Measurements from ENCODE around the gene ERC2.
A peak's percentile ranks its signal among the peaks of the same experiment; 100 is the strongest.

The ERC2 gene

GRCh38 chr3:56183529-56183928, 284.7 kb downstream of the ERC2 start:
- no peak for DNase-seq

DNA sequence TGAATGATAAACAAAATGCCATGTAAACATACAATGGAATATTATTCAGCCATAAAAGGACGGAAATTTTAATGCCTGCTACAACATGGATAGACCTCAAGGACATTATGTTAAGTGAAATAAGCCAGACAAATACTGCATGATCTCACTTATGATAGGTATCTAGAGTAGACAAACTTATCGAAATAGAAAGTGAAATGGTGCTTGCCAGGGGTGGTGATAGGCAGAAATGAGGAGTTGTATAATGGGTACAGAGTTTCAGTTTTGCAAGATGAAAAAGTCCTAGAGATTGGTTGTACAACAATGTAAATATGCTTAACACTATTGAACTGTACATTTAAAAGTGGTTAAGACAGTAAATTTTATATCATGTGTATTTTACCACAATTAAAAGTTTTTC, 287.8 kb downstream of the ERC2 start:
- no peak for DNase-seq

DNA sequence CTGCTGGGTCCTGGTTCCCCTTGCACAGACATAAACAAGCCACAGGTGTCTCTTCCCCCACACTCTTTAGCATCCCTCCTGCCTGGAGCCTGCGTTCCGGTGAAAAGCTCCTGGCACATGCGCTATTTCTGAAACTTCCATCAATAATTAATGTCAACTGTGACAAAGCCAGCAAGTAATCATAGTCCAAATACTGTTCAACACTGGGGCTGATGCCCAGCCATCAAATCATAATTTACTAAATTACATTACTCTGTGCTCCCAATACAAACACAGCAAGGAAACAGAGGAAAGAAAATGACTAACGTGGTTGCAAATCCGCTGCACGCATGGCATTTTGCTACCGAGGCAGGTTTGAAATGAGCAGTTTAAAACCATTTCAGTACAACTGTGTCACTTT, 294.7 kb downstream of the ERC2 start:
- no peak for DNase-seq

DNA sequence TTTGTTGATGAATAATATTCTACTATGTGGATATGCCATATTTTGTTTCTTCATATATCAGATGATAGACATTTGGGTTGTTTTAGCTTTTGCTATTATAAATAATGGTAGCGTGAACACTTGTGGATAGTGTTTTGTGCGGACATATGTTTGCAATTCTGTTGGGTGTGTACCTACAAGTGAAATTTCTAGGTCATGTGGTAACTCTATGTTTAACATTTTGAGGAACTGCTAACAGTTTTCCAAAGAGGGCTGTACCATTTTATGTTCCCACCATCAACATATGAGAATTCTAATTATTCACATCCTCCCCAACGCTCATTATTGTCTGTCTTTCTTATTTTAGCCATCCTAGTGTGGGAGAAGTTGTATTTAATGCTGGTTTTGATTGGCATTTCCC, 303.8 kb downstream of the ERC2 start:
- no peak for DNase-seq

- peak; percentile 26 for DNase-seq
Measured at GRCh38 chr3:56157693-56158362, 310.4 kb downstream of the ERC2 start.

DNA sequence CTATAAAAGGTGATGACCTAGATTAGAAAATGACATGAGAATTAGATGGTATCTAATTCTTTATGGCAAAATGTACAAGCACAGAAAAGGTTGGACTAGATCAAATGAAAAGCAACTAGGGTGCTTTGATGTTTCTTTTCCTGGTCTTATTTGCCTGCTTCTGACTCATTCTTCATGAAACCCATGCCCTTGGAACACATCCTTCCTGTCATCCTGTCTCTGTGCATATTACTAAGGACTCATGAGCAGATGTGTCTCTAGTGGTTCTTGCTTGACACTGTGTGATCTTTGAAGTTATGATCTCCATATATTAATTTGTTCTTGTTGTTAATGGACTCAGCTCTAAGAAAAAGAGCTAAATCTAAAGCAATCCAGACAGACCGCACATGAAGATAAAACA, 314.0 kb downstream of the ERC2 start:
- peak; percentile 21 for DNase-seq

DNA sequence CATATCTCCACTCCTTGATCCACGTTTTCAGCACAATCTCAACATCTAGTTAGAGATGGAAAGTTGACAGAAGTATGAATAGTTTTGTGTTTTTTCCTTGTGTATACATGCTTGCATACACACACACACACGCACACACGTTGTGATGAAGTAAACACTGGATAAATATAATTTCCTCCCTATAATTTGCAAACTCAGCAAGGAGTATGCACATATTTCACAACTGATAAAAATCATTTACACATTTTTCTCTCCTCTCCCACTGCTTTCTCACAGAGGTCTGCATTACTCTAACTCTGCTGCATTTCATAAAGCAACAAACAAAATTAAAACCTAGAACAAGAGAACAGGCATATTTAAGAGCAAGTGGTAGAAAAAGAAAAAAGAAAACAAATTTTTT, 320.9 kb downstream of the ERC2 start:
- no peak for DNase-seq

- DNase-seq: no peak
Measured at GRCh38 chr3:56145410-56145809, 322.9 kb downstream of the ERC2 start.

DNA sequence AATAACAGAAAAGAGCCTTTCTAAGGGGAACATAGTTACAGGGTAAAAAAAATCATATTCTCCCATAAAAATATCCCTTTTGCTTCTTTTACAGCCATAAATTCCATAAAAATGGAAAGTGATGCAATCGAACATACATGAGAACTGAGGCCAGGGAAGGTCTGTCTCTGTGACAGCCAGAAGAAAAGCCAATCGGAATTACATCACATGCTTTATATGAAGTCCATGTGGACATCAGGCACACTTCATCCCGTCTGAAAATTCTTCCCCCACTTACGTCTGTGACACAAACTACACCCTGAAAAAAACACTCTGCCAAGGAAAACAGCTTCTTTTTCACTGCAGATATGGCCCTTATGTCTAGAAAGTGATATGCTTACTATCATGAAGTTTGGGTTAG, 323.5 kb downstream of the ERC2 start:
- peak; percentile 58 for DNase-seq

DNA sequence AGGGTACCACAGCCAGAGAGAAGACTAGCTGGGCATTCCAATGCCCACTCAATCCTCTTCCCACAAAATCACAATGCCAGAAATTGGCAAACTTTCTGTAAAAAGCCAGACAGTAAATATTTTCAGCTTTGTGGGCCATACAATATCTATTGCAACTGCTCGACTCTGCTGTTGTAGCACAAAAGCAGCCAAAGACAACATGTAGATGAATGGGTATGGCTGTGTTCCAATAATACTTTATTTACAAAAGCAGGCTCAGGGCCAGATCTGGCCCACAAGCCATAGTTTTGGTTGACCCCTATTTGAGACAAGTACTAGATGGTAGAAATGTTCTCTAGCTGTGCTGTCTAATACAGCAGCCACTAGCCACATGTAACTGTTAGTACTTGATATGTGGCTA, 330.9 kb downstream of the ERC2 start:
- peak; percentile 27 for DNase-seq

DNA sequence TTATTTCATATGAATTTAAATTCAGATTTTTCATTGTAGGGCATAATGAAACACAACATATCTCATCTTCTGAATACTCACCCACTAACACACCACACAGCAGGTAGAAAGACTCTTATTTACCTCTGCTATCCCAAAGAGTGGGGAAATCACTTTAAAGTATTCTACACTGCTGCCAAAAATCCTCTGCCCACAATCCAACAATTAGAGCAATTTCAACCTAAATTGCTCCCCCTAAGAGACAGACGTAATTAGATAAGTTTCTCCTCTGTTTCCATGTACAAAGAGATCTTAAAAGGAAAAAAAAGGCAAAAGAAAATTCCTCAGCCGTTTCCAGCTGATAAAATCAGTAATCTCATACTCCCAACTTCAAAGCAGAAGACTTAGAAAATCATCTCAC, 331.8 kb downstream of the ERC2 start:
- no peak for DNase-seq

GRCh38 chr3:56135941-56136340, 332.3 kb downstream of the ERC2 start:
- DNase-seq: no peak

DNA sequence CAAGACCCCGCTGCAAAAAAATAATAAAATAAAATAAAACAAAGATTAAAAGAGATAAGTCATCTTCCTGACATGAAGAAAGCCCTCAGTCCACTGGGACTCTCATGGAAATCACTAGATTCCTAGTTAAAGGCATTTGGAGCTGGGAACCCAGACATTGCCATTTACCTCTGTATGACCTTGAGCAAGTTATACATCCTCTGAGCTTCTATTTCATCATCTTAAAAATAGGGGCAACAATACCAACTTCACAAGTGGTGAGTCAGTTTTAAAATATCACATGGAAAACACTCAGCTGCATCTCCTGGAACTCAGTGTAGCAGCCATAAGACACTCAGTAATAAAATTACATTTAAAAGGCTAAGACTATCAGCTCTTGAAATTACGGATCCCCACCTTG, 334.8 kb downstream of the ERC2 start:
- DNase-seq: peak; percentile 79

- no peak for DNase-seq
Measured at GRCh38 chr3:56132762-56133161, 335.5 kb downstream of the ERC2 start.

- DNase-seq: peak; percentile 95
Measured at GRCh38 chr3:56131974-56132590, 336.2 kb downstream of the ERC2 start.

DNA sequence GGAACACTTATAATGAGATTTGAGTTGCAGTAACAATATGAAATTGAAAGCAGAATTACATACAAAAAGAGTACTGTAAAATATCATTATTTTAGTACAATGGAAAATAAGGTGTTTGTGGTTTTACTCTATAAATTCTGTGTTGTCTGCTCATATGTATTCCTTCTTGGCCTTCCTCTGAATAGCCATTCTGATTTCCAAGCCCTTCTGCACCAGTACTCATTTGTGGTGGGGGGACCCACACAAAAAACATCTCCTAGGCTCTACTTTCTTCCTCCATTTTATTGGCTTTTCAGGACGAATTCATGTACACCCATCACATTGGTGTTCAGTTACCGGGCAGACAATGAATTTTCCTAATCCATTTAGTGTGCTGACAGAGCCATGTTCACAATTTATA, 338.2 kb downstream of the ERC2 start:
- no peak for DNase-seq

GRCh38 chr3:56126632-56127031, 341.6 kb downstream of the ERC2 start:
- DNase-seq: no peak

DNA sequence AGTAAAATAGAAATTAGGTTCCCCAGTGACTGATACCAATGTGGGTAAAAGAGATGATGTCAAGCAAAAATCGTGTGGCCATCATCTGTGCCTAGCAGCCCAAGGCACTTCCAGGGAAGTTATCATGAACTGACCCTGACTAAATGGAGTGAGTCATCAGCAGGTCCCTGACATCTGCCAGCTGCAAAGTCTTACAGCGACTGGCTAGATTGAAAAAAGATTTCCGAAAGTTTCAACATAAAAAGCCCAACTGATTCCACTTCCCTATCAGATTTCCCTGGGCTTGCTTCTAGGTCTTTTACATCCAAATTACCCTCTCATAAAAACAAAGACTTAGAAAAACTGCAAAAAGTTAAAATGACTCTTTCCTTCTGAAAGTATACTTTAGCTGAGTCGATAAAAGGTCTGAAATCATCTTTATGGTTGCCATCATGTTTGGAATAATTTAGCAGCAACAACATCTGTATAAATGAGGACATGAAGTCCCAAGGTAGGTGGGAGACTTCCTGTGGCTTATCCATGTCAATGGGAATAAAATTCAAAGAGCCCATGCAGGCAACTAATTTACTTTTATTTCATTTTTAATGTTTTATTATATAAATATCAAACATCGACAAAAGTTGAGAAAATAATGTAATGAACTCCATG, 342.8 kb downstream of the ERC2 start:
- peak; percentile 71 for DNase-seq

GRCh38 chr3:56124546-56124945, 343.7 kb downstream of the ERC2 start:
- no peak for DNase-seq

- DNase-seq: no peak
Measured at GRCh38 chr3:56123487-56123886, 344.8 kb downstream of the ERC2 start.

DNA sequence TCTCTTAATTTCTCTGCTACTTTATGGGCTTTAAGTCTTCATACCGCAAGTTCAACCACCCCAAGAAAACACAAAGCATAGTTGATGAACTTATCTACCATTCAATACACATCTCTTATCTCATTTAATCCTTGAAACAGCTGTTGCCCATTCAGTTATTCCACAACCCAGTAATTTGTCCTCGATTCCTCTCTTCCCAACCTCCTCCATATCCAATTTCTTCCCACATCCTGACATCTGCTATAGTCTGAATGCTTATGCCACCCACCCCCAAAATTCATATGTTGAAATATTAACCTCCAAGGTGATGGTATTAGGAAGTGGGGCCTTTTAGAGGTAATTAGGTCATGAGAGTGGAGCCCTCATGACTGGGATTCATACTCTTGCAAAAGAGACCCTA, 345.4 kb downstream of the ERC2 start:
- DNase-seq: no peak

- DNase-seq: no peak
Measured at GRCh38 chr3:56121716-56122115, 346.6 kb downstream of the ERC2 start.

DNA sequence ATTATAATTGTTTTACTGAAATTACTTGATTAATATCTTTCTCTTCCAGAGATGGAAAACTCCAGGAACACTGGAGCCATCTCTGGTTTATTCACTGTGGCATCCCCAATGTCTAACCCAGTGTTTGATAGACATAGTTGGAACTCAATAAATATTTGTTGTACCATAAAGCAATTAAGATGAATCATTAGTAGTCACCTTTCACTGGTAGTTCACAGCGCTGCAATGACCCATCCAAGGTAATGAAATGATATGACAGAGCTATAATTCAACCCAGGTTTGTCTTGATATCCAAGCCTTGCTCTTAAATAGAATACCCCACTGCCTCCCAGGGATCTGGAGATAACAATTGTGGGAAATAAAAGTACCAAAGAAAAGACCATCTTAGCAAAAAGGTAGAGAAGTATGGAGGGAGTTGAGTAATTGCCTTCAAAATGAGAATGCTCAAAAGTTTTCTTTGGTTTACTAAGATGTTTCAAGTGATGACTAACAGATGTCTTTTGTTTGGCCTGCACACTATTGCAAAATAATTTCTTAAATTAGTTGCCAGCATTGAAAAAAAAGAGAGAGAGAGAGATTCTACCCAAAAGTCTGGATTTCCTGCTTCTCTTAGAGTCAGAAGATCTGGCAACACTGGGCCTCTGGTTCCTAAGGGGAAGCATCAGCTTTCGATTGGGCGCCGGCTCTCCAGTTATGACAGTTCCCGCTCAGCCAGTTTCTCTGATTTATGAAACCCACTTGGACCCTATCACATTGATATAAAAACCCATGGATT, 348.5 kb downstream of the ERC2 start:
- DNase-seq: peak; percentile 76

Measured in fibroblast of skin of abdomen (primary cell).